RPMI8226 (cell line): ENCODE data around the gene ITGAL.
"Not testable (repeated sequence)": the region's sequence is repeated elsewhere in the genome, so short reads cannot be mapped to it uniquely, and the experiment has no call there.

Source experiments
- DNase-seq: peaks from one replicate; pipeline ENCODE4 v3.0.0-alpha.2; 2015

Gene ITGAL

DNA sequence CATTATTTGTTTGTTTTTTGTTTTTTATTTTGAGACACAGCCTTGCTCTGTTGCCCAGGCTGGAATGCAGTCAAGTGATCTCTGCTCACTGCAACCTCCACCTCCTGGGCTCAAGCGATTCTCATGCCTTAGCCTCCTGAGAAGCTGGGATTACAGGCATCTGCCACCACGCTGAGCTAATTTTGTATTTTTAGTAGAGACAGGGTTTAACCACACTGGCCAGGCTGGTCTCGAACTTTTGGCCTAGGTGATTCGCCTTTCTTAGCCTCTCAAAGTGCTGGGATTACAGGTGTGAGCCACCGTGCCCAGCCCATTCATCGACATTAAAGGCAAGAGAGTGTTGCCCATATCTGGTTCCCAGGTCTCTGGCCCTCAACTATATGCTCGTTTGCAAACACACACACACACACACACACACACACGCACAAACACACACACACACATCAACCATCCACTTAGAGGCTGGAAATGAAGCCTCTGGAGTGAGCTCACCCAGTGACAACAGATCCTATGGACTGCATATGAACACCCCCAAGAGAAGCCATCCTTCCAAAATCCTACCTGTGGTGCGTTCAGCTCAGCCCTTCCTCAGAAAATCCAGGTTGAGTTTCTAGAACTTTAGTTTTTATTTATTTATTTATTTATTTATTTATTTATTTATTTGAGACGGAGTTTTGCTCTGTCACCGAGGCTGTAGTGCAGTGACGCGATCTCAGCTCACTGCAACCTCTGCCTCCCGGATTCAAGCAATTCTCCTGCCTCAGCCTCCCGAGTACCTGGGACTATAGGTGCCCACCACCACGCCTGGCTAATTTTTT lies 14.6 kb upstream of the ITGAL start:
- DNase-seq, result no peak

DNA sequence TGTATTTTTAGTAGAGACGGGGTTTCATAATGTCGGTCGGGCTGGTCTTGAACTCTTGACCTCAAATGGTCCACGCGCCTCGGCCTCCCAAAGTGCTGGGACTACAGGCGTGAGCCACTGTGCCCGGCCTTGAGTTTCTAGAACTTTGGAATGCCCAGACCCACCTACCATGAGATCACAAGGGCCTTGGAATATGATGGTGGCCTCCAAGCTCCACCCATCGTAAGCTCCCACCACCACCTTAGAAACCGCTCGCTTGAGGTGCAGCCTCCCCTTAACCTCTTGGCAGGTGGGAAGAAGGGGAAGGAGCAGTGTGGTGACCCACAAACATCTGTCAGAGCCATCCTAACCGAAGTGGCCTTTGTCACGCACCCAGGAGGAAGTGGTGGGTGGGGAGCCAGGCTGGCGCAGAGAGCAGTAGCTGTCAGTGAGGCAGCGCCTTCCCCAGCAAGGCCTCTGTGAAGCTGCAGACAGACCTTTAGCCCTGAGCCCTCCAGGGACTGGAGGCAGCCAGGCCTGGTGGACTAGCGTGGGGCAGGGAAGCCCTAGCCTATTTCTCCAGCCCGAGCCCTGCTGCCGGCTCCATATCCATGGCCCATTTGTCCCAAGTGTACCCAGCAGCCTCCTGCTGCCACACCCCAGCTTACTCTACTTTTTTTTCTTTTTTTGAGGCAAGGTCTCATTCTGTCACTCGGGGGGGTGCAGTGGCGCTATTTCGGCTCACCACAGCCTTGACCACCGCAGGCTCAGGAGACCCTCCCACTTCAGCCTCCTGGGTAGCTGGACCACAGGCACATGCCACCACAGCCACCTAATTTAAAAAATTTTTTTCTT lies 13.8 kb upstream of the ITGAL start:
- DNase-seq, result peak; percentile 75

GRCh38 chr16:30459456-30459855 lies 13.1 kb upstream of the ITGAL start:
- DNase-seq, result no peak

GRCh38 chr16:30461426-30461825 lies 11.1 kb upstream of the ITGAL start:
- not testable (repeated sequence) for DNase-seq

- DNase-seq, result no peak
These were observed 8.5 kb upstream of the ITGAL start for GRCh38 chr16:30464078-30464477.

- no peak for DNase-seq
These were observed 2.4 kb upstream of the ITGAL start for GRCh38 chr16:30470170-30470512.

- DNase-seq, result no peak
These were observed 1.9 kb upstream of the ITGAL start for GRCh38 chr16:30470632-30470995.

DNA sequence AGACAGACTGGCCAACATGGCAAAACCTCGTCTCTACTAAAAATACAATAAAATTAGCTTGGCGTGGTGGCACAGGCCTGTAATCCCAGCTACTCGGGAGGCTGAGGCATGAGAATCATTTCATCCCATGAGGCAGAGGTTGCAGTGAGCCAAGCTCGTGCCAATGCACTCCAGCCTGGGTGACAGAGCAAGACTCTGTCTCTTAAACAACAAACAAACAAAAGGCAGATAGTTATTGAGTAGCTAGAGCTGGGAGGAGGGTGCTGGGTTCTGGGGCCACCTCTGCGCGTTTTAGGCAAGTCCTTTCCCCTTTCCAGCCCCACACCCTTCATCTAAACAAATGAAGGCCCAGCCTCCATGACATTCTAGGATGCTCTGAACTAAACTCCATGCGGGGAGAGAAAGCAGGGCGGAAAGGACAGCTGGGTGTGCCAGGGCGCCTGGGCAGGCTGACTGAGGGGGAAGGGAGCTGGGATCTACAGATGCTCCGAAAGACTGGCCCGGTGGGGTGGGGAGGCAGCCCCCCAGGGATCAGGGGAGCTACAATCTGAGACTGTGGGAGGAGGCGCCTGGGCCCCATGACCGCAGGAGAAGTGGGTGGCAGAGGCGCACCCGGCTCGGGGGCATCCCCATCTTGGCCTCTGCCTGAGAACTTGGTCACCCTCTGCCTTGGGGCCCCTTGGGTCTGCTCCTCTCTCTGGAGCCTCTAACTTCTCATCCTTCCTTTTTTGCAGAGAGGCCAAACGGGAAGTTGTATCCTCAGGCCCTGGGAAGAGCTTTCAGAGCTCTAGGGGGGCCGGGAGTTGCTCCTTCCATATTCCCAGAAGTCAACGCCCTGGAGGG lies 910 bp downstream of the ITGAL start:
- DNase-seq, result no peak

GRCh38 chr16:30474074-30474452 lies 1.5 kb downstream of the ITGAL start:
- DNase-seq, result no peak

DNA sequence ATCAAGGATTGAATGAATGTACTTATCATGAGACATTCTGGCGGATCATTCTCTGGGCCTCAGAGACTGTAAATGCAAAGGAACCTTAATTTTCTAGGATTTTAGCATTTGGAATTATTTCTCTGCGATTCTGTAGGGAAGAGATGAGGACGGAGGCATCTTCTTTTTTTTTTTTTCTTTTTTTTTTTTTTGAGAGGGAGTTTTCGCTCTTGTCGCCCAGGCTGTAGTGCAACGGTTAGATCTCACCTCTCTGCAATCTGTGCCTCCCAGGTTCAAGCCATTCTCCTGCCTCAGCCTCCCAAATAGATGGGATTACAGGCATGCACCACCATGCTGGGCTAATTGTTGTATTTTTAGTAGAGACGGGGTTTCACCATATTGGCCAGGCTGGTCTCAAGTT lies 2.1 kb downstream of the ITGAL start:
- no peak for DNase-seq

DNA sequence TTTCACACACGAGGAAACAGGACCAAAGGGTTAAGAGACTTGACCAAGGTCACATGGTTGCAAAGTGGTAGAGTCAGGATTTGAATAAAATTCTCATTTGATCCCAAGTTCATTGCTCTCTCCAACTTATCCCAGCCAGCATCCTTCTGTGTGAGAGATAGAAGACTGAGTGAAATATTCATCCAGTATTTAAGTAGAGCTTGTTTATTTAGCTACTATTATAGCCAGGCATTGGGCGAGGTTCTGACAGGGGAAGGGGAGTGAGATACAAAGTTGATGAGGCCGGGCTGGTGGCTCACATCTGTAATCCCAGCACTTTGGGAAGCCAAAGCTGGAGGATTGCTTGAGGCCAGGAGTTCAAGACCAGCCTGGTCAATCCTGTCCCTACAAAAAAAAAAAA lies 4.4 kb downstream of the ITGAL start:
- DNase-seq, result no peak

DNA sequence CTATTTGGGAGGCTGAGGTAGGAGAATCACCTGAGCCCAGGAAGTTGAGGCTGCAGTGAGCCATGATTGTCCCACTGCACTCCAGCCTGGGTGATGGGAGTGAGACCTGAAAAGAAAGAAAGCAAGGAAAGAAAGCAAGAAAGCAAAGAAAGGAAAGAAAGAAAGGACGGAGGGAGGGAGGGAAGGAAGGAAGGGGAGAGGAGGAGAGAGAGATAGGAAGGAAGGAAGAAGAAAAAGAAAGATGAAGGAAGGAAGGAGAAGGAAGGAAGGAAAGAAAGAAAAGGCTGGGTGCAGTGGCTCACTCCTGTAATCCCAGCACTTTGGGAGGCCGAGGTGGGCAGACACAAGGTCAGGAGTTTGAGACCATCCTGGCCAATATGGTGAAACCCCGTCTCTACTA lies 5.2 kb downstream of the ITGAL start:
- DNase-seq, result not testable (repeated sequence)

DNA sequence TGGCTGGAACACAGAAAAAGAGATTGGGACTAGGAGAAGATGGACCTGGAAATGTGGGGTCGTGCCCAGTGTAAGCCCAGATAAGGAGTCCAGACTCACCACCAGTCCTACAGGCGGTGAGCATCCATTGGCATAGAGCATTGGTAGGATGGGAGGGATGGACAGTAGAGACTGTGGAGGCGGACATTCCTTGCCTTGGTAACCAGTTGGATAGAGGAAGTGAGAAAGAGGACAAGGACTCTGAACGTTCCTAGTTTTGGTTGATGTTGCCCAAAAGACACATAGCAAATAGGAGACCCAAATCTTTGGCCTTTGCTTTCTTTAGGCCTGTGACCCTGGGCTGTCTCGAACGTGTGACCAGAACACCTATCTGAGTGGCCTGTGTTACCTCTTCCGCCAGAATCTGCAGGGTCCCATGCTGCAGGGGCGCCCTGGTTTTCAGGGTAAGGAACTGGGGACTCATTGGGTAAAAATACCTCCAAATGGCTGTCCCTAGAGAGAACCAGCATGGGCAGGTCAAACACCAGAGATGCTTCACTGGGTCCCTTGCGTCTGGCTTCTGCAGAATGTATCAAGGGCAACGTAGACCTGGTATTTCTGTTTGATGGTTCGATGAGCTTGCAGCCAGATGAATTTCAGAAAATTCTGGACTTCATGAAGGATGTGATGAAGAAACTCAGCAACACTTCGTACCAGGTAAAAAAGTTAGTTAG lies 6.4 kb downstream of the ITGAL start:
- DNase-seq, result no peak

- no peak for DNase-seq
These were observed 8.8 kb downstream of the ITGAL start for GRCh38 chr16:30481381-30481780.

- DNase-seq, result no peak
These were observed 9.8 kb downstream of the ITGAL start for GRCh38 chr16:30482366-30482765.

DNA sequence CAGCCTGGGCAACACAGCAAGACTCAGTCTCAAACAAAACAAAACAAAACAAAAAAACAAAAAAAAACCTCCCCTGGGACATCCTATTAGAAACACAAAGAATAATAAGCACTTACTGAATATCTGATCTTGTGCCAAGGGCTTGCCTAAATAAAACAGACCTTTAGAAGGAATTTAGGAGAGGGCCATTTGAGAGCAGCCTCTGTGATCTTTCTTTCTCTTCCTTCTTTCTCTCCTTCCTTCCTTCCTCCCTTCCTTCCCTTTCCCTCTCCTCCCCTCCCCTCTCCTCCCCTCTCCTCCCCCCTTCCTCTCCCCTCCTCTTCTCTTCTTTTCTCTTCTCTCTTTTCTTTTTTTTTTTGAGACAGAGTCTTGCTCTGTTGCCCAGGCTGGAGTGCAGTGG lies 12.3 kb downstream of the ITGAL start:
- no peak for DNase-seq

- DNase-seq, result no peak
These were observed 13.4 kb downstream of the ITGAL start for GRCh38 chr16:30485818-30486436.

- DNase-seq, result no peak
These were observed 16.4 kb downstream of the ITGAL start for GRCh38 chr16:30488764-30489605.

DNA sequence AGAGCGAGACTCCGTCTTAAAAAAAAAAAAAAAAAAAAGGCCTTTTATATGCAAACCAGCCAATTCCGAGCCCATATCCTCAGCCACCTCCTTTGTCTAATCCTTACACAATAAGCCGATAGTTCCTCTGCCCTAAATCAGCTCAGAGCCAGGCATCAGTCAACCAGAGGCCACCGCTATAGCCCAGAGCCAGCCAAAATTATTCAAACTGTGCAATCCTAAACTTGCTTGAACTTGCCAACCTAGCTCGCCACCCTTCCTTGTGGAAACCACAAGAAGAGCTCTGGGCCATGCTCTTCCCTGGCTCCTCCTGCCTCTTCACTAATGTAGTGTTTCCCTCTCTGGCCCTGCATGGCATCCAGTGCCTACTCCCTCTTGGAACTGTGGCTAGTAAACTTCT lies 17.7 kb downstream of the ITGAL start:
- DNase-seq, result no peak

DNA sequence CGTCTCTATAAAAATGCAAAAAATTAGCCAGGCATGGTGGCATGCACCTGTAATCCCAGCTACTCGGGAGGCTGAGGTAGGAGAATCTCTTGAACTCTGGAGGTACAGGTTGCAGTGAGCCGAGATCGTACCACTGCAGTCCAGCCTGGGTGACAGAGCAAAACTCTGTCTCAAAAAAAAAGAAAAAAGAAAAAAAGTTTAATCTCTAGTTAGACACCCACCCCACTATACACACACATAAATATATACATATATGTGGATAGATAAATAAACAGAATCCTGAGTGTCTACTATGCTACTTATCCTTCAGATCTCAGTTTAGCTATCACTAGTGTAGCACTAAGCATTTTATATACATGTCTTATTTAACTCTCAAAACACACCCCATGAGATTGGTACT lies 18.7 kb downstream of the ITGAL start:
- DNase-seq, result no peak

GRCh38 chr16:30491744-30492308 lies 19.3 kb downstream of the ITGAL start:
- DNase-seq, result no peak
